ENCODE measurements around the gene PRKCE. TPM values are rescaled to one million over a fixed set of nuclear protein-coding genes. Genes with fewer than 3 reads are reported as not detected.
A peak's percentile ranks its signal among the peaks of the same experiment; 100 is the strongest.

PRKCE gene
- total RNA-seq, 1 donor from 2014 or later: 21.0 TPM

DNA sequence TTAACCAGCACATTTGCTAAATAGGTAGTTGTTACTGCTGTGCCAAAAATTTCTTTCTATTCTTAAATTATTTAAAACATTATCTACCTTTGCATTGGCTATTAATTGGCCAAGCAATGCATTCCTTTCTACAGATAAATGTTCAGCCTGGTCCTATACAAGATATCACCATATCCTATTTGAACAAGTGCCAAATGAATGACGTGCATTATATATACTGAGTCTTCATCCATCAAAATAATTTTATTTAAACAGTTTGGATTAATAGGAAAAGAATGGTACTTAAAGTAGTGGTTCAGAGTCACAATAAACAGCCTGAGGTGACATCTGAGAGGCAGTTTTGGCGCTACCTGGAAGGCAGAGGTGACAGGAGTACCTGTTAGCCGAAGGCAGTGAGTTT lies 415.6 kb downstream of the PRKCE start:
- H3K4me3 ChIP-seq (ENCODE audit: low read depth, low read length): no peak overlapping the region
- H3K36me3 ChIP-seq (ENCODE audit: control insufficient read depth, insufficient read depth, low read length): no peaks in the 10 kb centered on the region
- no peak for DNase-seq (ENCODE audit: low read depth)
- TF ChIP-seq, protein P1, sequence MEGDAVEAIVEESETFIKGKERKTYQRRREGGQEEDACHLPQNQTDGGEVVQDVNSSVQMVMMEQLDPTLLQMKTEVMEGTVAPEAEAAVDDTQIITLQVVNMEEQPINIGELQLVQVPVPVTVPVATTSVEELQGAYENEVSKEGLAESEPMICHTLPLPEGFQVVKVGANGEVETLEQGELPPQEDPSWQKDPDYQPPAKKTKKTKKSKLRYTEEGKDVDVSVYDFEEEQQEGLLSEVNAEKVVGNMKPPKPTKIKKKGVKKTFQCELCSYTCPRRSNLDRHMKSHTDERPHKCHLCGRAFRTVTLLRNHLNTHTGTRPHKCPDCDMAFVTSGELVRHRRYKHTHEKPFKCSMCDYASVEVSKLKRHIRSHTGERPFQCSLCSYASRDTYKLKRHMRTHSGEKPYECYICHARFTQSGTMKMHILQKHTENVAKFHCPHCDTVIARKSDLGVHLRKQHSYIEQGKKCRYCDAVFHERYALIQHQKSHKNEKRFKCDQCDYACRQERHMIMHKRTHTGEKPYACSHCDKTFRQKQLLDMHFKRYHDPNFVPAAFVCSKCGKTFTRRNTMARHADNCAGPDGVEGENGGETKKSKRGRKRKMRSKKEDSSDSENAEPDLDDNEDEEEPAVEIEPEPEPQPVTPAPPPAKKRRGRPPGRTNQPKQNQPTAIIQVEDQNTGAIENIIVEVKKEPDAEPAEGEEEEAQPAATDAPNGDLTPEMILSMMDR (IDR thresholded peaks at IDR 0.05; ENCODE audit: insufficient read depth, low read length, poor library complexity, severe bottlenecking): no peak
- no peaks in the 10 kb centered on the region for H3K27me3 ChIP-seq (ENCODE audit: control insufficient read depth, insufficient read depth, low read length)

DNA sequence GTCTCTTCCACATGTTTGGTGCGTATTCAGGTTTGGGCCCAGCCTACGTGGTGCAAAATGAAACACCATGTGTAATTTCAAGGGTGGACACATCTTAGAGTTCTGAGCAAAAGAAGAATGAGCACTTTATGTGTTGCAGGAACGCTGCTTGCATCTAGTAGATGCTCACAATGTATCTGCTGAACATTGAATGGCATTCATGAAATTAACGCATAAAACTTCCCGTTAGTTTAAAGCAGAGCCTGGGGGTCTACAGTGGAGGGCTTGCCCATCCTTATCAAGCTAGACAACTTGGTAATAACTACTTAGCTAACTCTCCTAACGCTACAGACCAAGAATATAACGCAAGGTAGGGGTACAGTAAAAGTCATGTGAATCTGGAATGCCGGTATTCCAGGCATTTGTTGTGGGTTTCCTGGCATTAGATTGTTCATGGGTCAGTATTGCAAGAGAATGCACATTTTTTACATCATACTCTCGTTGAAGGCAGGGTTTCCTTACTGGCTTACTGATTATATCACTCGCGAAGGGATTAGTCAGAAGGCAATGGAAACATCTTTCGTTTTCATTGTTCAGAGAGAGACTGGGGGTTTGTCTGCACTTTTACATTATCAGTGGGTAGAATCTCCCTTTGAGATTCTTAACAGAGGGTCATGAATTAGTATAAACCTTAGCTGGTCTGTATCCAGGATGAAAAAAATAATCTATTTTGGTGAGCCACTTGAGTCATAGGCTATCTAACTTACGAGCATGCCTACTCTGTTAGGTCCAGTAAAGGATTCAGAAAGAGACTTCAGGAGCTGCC lies 416.2 kb downstream of the PRKCE start:
- H3K36me3 ChIP-seq (ENCODE audit: control insufficient read depth, insufficient read depth, low read length): no peaks in the 10 kb centered on the region
- H3K4me3 ChIP-seq (ENCODE audit: low read depth, low read length): no peak overlapping the region
- TF ChIP-seq, protein P1 (IDR thresholded peaks at IDR 0.05; ENCODE audit: insufficient read depth, low read length, poor library complexity, severe bottlenecking): no peak
- DNase-seq (ENCODE audit: low read depth): peak; percentile 96
- H3K27me3 ChIP-seq (ENCODE audit: control insufficient read depth, insufficient read depth, low read length): no peaks in the 10 kb centered on the region

DNA sequence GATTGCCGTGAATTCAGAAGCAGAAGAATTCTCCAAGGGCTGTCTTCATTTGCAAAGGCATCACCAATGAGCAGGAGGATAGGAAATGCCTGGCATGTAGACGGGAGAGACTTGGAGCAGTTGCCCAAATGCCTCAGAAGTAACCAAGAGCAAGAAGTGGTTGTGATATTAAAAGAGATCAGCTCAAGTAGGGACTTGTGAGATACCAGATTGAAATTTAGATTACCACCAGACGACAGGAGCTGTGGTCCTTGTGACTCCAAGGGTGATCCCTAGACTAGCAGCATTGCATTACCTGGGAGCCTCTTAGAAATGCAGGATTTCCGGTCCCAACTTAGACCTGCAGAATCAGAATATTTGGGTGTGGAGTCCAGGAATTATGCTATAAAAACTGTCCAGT lies 417.2 kb downstream of the PRKCE start:
- H3K36me3 ChIP-seq (ENCODE audit: control insufficient read depth, insufficient read depth, low read length): no peaks in the 10 kb centered on the region
- H3K4me3 ChIP-seq (ENCODE audit: low read depth, low read length): no peak overlapping the region
- no peaks in the 10 kb centered on the region for H3K27me3 ChIP-seq (ENCODE audit: control insufficient read depth, insufficient read depth, low read length)
- no peak for DNase-seq (ENCODE audit: low read depth)
- TF ChIP-seq, protein P1 (IDR thresholded peaks at IDR 0.05; ENCODE audit: insufficient read depth, low read length, poor library complexity, severe bottlenecking): no peak

DNA sequence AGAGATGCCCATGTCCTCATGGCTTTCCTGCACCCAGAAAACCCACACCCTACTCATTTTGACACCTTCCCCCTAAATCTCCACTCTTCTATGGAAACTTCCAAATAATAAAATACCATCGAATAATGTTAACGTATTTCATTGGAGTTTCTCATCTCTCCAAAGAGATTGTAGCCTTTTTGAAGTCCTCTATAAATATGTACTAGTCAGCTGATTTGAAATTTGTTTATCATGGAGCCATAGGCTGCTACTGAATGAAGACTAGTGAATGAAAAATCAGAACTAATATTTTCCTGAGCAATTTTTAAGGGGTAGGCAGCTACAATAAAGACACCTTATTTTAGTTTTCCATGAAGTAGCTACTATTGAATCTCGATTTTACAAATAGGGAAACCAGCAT lies 419.6 kb downstream of the PRKCE start:
- no peak for DNase-seq (ENCODE audit: low read depth)
- TF ChIP-seq, protein P1 (IDR thresholded peaks at IDR 0.05; ENCODE audit: insufficient read depth, low read length, poor library complexity, severe bottlenecking): no peak
- Histone ChIP-seq H3K4me3 (ENCODE audit: low read depth, low read length) (no peak overlapping the region), H3K27me3 (ENCODE audit: control insufficient read depth, insufficient read depth, low read length) (no peaks in the 10 kb centered on the region), H3K36me3 (ENCODE audit: control insufficient read depth, insufficient read depth, low read length) (no peaks in the 10 kb centered on the region)

DNA sequence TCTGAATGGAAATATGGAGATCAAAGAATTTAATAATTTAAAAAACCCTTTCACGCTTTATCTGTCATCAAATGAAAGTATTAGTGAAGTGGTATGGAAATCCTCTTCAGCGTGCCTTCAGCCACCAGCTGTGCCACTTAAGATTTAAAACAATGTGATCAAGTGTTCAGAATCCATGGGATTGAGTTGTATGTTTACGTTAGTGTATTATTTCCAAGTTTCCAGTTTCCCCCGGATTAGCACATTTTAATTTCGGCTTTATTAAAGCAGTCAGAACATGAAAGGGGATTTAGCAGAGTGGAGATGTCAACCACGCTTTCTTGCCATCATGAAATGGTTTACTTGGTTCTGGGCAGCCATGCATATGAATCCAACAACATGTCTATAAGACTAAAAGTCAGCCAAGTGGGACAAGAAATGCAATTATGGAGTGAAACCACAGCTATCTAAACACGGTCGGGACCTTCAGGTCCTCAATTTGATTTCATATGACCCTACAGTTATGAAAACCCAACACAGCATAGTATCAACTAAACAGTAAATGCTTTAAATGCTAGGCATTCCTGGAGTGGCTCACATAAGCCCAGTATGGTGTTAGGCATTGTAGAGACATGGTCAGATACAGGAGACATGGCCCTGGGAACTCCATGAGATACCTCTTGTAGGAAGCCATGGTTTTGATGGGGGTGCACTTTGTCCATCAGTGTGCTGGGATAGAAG lies 420.8 kb downstream of the PRKCE start:
- peak; percentile 29 for DNase-seq (ENCODE audit: low read depth)
- no peaks in the 10 kb centered on the region for H3K27me3 ChIP-seq (ENCODE audit: control insufficient read depth, insufficient read depth, low read length)
- H3K36me3 ChIP-seq (ENCODE audit: control insufficient read depth, insufficient read depth, low read length): no peaks in the 10 kb centered on the region

More for the DNA sequence above, 420.8 kb downstream of the PRKCE start:
- H3K4me3 ChIP-seq (ENCODE audit: low read depth, low read length): no peak overlapping the region
- TF ChIP-seq, protein P1 (IDR thresholded peaks at IDR 0.05; ENCODE audit: insufficient read depth, low read length, poor library complexity, severe bottlenecking): no peak
